ENCODE data around the gene ADAD2.

Gene ADAD2

GRCh38 chr16:84177741-84178073, 13.2 kb upstream of the ADAD2 start:
- peak; percentile 20 for DNase-seq

DNA sequence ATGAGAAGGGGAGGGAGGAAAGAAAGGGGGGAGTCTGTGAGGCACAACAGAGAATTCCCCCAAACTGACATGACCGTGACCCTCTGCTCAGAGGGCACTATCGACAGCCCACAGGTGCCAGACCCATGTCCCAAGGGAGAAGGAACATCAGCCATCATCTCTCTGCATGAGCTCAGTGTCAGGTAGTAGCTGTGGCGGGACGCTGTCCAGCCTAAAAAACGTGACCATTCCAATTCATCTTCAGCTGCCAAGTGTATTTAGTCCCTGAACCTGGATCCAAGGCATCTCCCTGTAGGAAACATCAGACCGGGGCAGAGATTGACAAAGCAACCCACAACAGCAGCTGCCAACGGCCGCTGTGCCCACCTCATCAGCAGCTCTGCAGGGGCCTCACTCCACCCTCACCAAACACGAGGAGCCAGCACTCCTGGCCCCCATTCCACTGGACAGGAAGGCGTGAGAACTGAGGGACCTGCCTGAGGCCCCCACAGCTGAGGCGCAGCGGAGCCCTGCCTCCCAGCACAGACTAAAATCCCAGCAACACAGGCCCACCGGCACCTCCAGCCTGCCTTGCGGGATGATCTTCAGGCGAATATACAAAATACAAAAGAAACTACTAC, 12.7 kb upstream of the ADAD2 start:
- DNase-seq: no peak

- no peak for DNase-seq
These were observed 11.9 kb upstream of the ADAD2 start for GRCh38 chr16:84178892-84179611.

DNA sequence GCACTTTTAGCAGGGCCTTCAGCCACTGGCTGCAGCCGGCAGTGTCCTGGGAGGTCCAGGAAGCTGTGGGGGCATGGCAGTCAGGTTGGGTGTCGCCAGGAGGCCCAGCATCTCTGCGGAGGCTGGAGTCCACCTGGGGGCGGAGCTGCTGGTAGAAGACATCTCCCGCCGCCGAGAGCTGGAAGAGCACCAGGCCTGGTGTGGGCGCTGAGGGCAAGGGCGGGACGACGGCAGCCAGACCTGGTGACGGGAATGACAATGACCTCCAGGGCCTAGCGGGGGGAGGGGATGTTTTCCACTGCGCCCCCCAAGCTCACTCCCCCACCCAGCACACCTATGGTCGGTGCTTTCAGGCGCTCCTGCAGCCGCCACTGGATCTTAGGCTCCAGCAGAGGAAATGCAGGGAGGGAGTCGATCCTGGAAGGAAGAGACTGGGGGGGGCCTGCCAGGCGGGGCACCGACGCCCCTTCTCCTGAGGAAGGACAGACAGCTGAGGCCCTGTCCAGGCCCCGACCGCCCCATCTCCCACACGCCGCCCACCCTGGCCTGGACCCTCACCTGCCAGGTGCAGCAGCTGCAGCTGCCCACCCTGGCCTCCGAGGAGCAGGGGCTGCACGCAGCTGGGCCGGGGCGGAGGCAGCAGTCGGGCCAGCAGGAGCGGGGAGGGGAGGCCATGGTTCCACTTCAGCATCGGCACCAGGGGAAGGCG, 11.2 kb upstream of the ADAD2 start:
- DNase-seq: no peak

- DNase-seq: no peak
These were observed 10.3 kb upstream of the ADAD2 start for GRCh38 chr16:84180519-84181140.

- no peak for DNase-seq
These were observed 9.6 kb upstream of the ADAD2 start for GRCh38 chr16:84181144-84181915.

DNA sequence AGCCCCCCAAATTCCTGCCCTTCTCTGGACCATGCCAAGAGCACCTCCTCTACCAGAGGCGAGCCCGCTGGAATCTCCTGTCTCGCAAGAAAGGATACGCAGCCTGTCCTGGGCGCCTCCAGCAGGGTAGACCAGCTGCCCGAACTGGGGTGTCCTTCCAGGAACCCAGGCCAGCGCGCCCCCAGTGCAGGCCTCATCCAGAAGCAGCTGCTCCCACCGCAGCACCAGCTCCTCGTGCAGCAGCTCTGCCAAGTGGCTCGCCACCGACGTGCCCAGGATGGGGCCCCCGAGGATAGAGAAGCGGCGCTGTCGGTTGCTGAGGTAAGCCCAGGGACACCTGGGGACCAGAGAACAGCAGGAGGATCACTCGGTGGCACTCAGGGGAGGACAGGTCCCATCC, 8.9 kb upstream of the ADAD2 start:
- no peak for DNase-seq

- DNase-seq: no peak
These were observed 8.0 kb upstream of the ADAD2 start for GRCh38 chr16:84182680-84183571.

DNA sequence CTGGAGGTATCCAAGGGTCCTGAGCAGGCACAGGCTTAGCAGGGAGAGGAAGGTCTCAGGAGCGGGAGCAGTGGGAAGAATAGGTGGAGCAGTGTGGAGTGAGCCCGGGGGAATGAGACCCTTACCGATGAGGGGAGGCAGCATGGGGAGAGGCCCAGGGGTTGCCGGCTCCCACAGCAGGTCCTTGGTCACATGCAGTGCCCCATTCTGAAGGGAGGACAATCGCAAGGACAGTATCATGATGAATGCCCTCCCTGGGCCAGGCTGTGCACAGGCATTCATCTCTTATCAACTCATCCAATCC, 7.4 kb upstream of the ADAD2 start:
- DNase-seq: no peak

DNA sequence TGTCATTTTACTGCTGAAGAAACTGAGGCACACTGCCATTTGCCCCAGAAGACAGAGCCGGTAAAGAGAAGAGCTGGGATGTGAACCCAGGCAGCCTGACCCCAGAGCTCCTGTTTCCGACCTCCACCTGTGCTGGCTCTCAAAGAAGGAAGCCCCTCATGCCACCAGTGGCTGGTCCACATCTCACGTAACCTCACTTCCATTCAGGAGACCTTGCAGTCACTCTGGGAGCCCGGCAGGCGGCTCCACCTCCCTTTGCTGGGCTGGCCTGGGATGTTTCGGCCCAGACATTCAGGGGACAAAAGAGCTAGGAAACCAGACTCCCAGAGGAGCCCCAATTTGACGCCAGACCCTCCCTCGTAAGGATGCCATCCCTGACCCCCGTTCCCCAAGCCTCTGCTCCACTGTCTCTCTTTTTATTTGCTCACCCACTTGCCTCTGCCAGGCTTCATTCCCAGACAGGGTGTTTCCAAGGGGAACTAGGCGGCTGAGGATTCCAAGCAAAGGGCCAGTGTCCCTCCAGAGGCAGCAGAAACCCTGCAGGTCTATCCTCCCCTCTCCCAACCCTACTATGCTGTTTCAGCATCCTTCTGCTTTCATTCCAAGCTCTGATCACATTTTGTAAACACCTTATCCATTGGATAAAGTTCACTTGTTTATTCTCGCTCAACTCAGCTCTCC, 6.9 kb upstream of the ADAD2 start:
- DNase-seq: no peak

DNA sequence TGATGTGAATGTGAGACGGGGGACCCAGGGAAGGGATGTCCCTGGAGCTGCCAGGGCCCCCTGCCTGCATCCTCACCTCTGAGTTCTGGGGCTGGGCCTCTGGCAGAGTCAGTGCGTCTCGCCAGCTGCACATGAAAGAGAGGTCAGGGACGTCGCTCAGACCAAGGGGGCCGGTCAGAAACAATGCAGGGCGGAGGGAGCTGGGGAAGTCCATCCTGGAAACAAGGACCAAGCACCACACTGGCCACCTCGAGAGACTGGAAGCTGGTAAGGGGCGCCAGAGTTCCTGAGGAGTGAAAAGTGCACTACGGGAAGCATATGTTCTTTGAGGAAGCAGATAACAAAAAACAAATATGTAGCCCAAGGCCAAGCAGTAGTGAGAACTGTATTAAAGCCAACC, 6.2 kb upstream of the ADAD2 start:
- no peak for DNase-seq

GRCh38 chr16:84186685-84187437, 4.1 kb upstream of the ADAD2 start, which contains the start of gene TAF1C:
TAF1C (minus strand) TSS chr16:84187057; CDS start chr16:84184988, 2,069 bp downstream.
- DNase-seq: peak; percentile 99

DNA sequence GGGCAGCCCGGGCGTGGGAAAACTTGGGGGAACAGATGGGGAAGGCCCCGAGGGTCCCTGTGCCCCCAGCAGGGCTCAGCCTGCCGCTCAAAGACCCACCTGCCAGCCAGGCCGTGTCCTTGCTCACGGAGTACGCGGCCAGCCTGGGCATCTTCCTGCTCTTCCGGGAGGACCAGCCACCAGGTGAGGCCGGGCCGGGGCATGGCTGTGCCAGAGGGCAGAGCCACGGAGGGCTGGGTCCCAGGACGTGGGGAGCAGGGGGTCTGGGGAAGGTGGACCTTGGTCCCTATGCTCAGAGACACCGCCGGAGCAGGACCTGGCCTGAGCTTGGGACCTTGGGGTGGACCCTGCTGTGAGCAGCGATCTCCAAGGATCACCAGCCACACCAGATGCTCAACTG, 509 bp downstream of the ADAD2 start:
- no peak for DNase-seq

- no peak for DNase-seq
These were observed 2.5 kb downstream of the ADAD2 start for GRCh38 chr16:84193480-84193879.

DNA sequence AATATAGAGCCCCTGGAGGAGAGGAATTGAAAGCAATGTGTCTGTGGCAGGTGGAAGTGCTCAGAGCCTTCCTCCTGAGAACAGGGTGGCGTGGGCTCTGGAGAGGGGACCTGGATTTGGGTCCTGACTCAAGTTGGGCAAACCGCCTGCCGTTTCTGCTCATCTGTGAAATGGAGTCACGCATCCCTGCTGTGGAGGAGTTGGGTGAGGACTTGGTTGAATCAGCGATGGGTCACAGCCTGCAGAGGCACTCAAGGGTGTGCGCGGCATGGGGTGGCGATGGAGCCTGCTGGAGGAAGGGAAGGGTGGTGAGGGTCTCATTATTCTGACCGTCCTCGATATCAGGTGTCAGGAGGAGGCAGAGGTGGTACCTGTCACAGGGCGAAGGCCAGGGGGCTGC, 3.1 kb downstream of the ADAD2 start:
- no peak for DNase-seq

DNA sequence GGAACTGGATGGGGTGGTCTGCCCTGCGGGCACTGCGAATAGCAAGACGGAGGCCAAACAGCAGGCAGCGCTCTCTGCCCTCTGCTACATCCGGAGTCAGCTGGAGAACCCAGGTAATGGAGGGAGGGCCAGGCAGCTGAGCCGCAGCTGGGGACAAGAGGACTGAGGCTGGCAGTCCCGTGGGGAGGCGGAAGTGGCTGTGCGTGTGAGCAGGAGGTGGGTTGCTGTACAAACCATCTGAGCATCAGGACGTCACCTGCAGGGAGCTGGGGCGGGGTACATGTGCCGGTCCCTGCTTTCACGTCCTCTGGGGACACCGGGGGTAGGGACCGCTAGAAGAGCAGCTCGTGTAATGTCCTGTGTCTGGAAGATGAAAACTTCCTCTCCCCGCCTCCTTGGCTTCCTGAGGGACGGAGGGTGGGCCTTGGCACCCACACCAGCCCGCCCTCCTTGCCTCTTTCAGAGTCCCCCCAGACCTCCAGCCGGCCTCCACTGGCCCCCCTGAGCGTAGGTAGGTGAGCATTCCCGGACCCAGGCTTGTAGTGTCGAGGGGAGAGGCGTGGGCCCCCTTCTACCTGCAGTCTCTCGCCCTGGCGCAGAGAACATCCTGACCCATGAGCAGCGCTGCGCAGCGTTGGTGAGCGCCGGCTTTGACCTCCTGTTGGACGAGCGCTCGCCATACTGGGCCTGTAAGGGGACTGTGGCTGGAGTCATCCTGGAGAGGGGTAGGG, 3.7 kb downstream of the ADAD2 start:
- DNase-seq: no peak

- DNase-seq: no peak
These were observed 4.5 kb downstream of the ADAD2 start for GRCh38 chr16:84195201-84196093.

- no peak for DNase-seq
These were observed 5.1 kb downstream of the ADAD2 start for GRCh38 chr16:84196101-84196500.
